ENCODE results near the gene BMI1. TPM values are rescaled to one million over a fixed set of nuclear protein-coding genes. Genes with fewer than 3 reads are reported as not detected.

The BMI1 gene
- total RNA-seq, 1 donor: 67.4 TPM

DNA sequence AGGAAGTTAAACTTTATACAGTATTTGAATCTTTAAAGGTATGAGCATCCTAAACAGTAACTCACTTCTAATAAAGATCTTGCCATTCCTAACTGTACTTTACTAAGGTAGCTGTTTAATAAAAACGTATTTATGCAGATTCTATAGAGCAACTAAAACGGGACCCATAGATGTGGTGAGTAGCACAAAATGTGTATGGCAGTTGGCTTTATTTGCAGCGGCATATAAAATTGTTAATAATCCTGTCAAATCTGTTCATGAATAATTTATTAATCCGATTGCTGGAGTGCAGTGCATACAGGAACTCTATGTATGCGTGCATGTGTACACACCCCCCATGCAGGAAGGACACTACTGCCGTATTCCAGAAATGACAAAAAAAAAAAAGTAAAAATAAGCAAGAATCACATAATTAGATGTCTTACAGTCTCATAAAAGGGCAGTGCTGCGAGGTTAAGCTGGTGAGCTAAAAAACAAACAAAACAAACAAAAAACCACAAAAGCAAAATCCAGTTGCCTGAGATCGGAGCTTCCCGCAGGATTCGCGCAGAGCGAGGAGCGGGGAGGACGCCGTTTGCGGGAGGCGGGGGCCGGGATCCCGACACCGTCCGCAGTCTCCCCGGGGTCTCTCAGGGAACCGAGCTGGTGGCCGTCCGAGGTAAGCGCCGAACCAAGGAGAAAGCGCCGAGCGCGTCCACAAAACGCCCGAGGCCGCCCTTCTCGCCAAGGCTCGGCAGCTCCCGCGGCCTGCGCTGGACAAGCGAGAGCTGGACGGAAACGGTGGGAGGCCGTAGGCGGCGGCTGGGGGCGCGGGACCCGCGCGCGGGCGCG is 5.2 kb upstream of the BMI1 start:
- Histone ChIP-seq H3K27me3 (ENCODE audit: insufficient read depth, low read length) (peaks cover 2% of the 10 kb centered on the region), H3K4me1 (ENCODE audit: insufficient read depth, low read length) (peaks cover 25% of the 10 kb centered on the region), H3K9me3 (ENCODE audit: low read depth, low read length) (no peaks in the 10 kb centered on the region), H3K4me3 (ENCODE audit: low read length) (peak overlapping the region; percentile 76)

DNA sequence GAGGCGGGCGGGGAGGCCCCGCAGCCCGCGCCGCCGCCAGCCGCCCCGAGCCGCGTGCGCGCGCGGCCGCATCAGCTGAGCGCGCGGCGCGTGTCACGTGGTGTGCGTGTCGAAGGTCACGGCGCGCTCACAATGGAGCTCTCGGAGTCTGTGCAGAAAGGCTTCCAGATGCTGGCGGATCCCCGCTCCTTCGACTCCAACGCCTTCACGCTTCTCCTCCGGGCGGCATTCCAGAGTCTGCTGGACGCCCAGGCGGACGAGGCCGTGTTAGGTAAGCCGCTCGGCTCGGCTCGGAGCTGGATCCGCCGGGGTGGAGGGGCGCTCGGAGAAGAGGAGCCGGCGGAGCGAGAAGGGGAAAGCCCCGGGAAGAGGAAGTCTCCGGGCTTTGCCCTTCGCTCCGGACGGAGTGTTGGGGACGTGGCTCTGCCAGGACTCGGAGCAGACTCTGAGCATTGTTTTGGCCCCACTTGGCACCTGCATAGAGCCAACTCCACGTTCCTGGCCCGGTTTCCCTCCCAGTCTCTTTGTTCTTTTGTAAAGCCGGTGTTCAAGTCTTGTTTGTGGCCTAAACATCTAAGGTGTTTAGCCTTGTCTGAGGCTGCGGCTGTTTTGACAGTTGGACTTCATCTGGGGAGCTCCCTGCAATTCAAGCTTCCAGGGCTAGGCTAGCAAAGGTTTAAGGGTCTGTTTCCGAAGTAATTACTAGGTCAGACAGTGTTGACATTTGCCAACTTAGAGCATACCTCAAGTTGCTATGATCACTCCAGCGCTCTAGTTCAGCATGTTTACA is 4.4 kb upstream of the BMI1 start, which contains the start of gene COMMD3:
Gene COMMD3 (plus strand): TSS at position 103 of the 790 bp plus-strand sequence. CDS start 30 bp downstream, at position 133.
- Histone ChIP-seq H3K4me3 (ENCODE audit: low read length) (peak within 1 kb of the TSS; percentile 76), H3K9me3 (ENCODE audit: low read depth, low read length) (no peaks in the 10 kb centered on the region), H3K4me1 (ENCODE audit: insufficient read depth, low read length) (peaks cover 25% of the 10 kb centered on the region), H3K27me3 (ENCODE audit: insufficient read depth, low read length) (peaks cover 2% of the 10 kb centered on the region)

DNA sequence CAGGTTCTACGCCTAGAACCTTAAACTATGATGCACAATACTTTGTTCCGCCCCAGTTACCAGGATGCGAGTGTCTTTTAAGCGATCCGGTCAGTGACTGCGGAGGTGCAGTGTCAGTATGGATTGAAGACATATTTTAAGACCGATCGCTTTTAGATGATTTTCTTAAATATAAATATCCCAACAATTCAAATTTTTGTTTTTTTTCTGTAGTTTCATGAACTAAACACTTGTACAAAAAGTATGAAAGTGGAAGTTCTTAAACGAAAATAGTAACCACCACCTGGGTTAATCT is 3.9 kb upstream of the BMI1 start:
- H3K27me3 ChIP-seq (ENCODE audit: insufficient read depth, low read length): peaks cover 3% of the 10 kb centered on the region
- peaks cover 27% of the 10 kb centered on the region for H3K4me1 ChIP-seq (ENCODE audit: insufficient read depth, low read length)
- H3K9me3 ChIP-seq (ENCODE audit: low read depth, low read length): no peaks in the 10 kb centered on the region
- peak overlapping the region; percentile 76 for H3K4me3 ChIP-seq (ENCODE audit: low read length)

GRCh38 chr10:22317771-22318565 is 2.9 kb upstream of the BMI1 start:
- Histone ChIP-seq H3K9me3 (ENCODE audit: low read depth, low read length) (no peaks in the 10 kb centered on the region), H3K4me3 (ENCODE audit: low read length) (no peak overlapping the region), H3K27me3 (ENCODE audit: insufficient read depth, low read length) (peaks cover 13% of the 10 kb centered on the region), H3K4me1 (ENCODE audit: insufficient read depth, low read length) (peaks cover 35% of the 10 kb centered on the region)

DNA sequence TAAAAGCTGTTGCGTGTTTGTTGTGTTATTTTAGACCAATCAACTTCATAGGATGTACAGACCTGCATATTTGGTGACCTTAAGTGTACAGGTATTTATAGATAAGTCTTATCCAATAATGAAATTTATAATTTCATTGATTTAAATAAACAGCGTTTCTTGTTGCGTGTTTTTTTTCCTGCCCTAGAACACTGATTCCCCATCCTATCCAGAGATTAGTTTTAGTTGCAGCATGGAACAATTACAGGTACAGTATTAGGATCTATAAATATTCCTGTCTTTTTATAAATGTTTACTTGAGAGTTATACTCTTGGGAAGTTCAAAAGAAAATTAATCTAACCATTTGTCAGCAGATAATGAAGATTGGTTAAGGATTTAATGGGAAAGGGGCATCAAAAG is 2.1 kb upstream of the BMI1 start:
- no peaks in the 10 kb centered on the region for H3K9me3 ChIP-seq (ENCODE audit: low read depth, low read length)
- H3K4me3 ChIP-seq (ENCODE audit: low read length): no peak overlapping the region
- H3K4me1 ChIP-seq (ENCODE audit: insufficient read depth, low read length): peaks cover 35% of the 10 kb centered on the region
- H3K27me3 ChIP-seq (ENCODE audit: insufficient read depth, low read length): peaks cover 21% of the 10 kb centered on the region

DNA sequence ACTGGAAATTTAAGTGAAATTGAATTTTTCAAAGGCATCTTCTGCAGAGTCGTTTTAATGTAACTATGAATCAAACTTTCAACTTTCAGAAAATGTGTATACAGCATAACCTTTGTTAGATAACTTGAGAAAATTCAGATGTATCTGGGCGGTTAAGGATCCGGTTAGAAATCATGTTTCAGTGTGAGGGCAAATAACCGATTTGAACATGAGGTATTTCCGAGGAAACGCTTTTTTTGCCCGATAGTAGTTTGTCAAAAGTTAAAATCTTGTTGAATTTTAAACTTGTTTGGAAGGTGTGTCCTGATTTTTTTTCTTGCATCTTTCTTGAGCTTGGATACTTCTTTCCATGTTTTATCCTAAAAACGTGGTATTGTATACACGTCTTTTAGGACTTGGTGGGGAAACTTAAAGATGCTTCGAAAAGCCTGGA is 1.3 kb upstream of the BMI1 start:
- Histone ChIP-seq H3K9me3 (ENCODE audit: low read depth, low read length) (no peaks in the 10 kb centered on the region), H3K4me1 (ENCODE audit: insufficient read depth, low read length) (peaks cover 41% of the 10 kb centered on the region), H3K4me3 (ENCODE audit: low read length) (no peak overlapping the region), H3K27me3 (ENCODE audit: insufficient read depth, low read length) (peaks cover 29% of the 10 kb centered on the region)

- peaks cover 34% of the 10 kb centered on the region for H3K27me3 ChIP-seq (ENCODE audit: insufficient read depth, low read length)
- peak overlapping the region; percentile 39 for H3K4me3 ChIP-seq (ENCODE audit: low read length)
- H3K4me1 ChIP-seq (ENCODE audit: insufficient read depth, low read length): peaks cover 44% of the 10 kb centered on the region
- H3K9me3 ChIP-seq (ENCODE audit: low read depth, low read length): no peaks in the 10 kb centered on the region
Observed at GRCh38 chr10:22319980-22320558, 830 bp upstream of the BMI1 start.

DNA sequence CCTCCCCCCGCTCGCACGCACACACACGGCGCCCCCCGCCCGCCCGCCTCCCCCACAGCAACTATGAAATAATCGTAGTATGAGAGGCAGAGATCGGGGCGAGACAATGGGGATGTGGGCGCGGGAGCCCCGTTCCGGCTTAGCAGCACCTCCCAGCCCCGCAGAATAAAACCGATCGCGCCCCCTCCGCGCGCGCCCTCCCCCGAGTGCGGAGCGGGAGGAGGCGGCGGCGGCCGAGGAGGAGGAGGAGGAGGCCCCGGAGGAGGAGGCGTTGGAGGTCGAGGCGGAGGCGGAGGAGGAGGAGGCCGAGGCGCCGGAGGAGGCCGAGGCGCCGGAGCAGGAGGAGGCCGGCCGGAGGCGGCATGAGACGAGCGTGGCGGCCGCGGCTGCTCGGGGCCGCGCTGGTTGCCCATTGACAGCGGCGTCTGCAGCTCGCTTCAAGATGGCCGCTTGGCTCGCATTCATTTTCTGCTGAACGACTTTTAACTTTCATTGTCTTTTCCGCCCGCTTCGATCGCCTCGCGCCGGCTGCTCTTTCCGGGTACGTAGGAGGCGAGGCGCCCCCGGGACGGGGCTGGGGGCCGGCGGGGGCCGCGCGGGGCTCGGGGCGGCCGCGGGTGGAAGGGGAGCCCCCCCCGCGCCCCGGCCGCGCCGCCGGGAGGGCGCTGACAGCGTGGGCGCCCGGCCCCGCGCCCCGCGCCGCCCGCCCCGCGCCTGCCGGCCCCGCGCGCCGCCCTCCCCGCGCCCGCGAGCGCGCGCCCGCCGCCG is 441 bp downstream of the BMI1 start:
- H3K4me3 ChIP-seq (ENCODE audit: low read length): peak overlapping the region; percentile 74
- H3K27me3 ChIP-seq (ENCODE audit: insufficient read depth, low read length): peaks cover 39% of the 10 kb centered on the region
- peaks cover 47% of the 10 kb centered on the region for H3K4me1 ChIP-seq (ENCODE audit: insufficient read depth, low read length)
- H3K9me3 ChIP-seq (ENCODE audit: low read depth, low read length): no peaks in the 10 kb centered on the region

- Histone ChIP-seq H3K27me3 (ENCODE audit: insufficient read depth, low read length) (peaks cover 41% of the 10 kb centered on the region), H3K4me1 (ENCODE audit: insufficient read depth, low read length) (peaks cover 42% of the 10 kb centered on the region), H3K4me3 (ENCODE audit: low read length) (peak overlapping the region; percentile 42), H3K9me3 (ENCODE audit: low read depth, low read length) (no peaks in the 10 kb centered on the region)
Observed at GRCh38 chr10:22321924-22322640, 1.2 kb downstream of the BMI1 start.

DNA sequence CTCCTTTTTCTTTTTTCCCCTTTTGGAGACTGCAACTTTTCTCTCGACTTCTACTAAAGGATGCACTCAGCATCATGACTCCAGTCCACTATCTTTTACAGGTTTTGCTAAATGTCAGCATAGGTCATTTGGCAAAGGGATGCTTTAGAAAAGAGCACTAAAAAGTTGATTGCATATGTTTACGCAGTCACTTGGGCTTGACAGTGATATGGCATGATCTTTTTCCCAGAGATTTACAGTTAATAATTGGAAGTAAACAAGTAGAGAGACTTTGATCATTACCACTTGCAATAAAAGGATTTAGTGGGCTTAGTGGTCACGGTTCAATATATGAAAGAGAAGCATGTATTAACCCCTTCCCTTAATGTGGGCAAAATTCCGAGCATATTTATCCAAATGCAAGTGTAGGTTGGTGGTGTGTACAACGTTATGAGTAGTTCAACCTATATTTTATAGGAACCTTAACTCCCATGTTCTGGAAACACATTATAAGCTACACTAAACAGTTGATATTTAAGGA is 1.8 kb downstream of the BMI1 start:
- Histone ChIP-seq H3K27me3 (ENCODE audit: insufficient read depth, low read length) (peaks cover 41% of the 10 kb centered on the region), H3K4me3 (ENCODE audit: low read length) (peak overlapping the region; percentile 42), H3K4me1 (ENCODE audit: insufficient read depth, low read length) (peaks cover 39% of the 10 kb centered on the region), H3K9me3 (ENCODE audit: low read depth, low read length) (no peaks in the 10 kb centered on the region)

GRCh38 chr10:22323538-22324305 is 2.8 kb downstream of the BMI1 start:
- Histone ChIP-seq H3K9me3 (ENCODE audit: low read depth, low read length) (no peaks in the 10 kb centered on the region), H3K27me3 (ENCODE audit: insufficient read depth, low read length) (peaks cover 41% of the 10 kb centered on the region), H3K4me3 (ENCODE audit: low read length) (no peak overlapping the region), H3K4me1 (ENCODE audit: insufficient read depth, low read length) (peaks cover 39% of the 10 kb centered on the region)

DNA sequence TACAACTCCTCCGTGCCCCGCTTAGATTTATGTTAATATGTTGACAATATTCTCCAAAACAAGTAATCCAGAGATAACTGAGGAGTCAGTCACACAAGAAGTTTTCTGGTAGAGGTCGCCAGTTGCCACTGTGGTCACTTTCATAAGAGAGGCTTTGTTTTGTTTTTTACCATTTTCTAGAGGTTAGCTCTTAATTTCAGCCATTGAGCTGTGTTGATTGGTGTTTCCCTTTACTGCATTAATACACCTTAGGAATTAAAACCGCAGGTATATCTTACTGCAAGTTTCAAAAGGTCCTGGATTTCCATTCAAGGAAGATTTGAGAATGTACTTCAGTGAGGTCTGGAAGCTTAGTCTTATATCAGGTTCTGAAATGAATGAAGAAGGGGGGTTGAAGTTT is 3.5 kb downstream of the BMI1 start:
- Histone ChIP-seq H3K27me3 (ENCODE audit: insufficient read depth, low read length) (peaks cover 41% of the 10 kb centered on the region), H3K4me1 (ENCODE audit: insufficient read depth, low read length) (peaks cover 39% of the 10 kb centered on the region), H3K4me3 (ENCODE audit: low read length) (peak overlapping the region; percentile 47), H3K9me3 (ENCODE audit: low read depth, low read length) (no peaks in the 10 kb centered on the region)

- Histone ChIP-seq H3K4me1 (ENCODE audit: insufficient read depth, low read length) (peaks cover 34% of the 10 kb centered on the region), H3K27me3 (ENCODE audit: insufficient read depth, low read length) (peaks cover 38% of the 10 kb centered on the region), H3K9me3 (ENCODE audit: low read depth, low read length) (no peaks in the 10 kb centered on the region)
Observed at GRCh38 chr10:22324893-22325271, 4.0 kb downstream of the BMI1 start.

More at GRCh38 chr10:22324893-22325271, 4.0 kb downstream of the BMI1 start:
- H3K4me3 ChIP-seq (ENCODE audit: low read length): peak overlapping the region; percentile 47
